ENCODE results near the gene KPTN.
A peak's percentile ranks its signal among the peaks of the same experiment; 100 is the strongest.

KPTN gene

GRCh38 chr19:47483800-47484690, at the start of gene KPTN:
KPTN (minus strand) TSS chr19:47484219; CDS start chr19:47484160, 59 bp downstream.
- DNase-seq (ENCODE audit: low read depth in 2 of 3, low spot score in 2 of 3), result peak; percentile 77 to 93 (median 92)

- no peak for DNase-seq (ENCODE audit: low read depth in 2 of 3, low spot score in 2 of 3)
Measured at GRCh38 chr19:47531640-47532387, 47.8 kb upstream of the KPTN start.

- no peak for DNase-seq (ENCODE audit: low read depth in 2 of 3, low spot score in 2 of 3)
Measured at GRCh38 chr19:47529018-47529742, 45.2 kb upstream of the KPTN start.

GRCh38 chr19:47526798-47527197, 42.8 kb upstream of the KPTN start:
- no peak for DNase-seq (ENCODE audit: low read depth in 2 of 3, low spot score in 2 of 3)

GRCh38 chr19:47523473-47523872, 39.5 kb upstream of the KPTN start:
- DNase-seq (ENCODE audit: low read depth in 2 of 3, low spot score in 2 of 3), result no peak

GRCh38 chr19:47521473-47522180, 37.6 kb upstream of the KPTN start:
- DNase-seq (ENCODE audit: low read depth in 2 of 3, low spot score in 2 of 3), result no peak

- no peak for DNase-seq (ENCODE audit: low read depth in 2 of 3, low spot score in 2 of 3)
Measured at GRCh38 chr19:47520839-47521238, 36.8 kb upstream of the KPTN start.

GRCh38 chr19:47520343-47520806, 36.4 kb upstream of the KPTN start:
- no peak for DNase-seq (ENCODE audit: low read depth in 2 of 3, low spot score in 2 of 3)

GRCh38 chr19:47518854-47519253, 34.8 kb upstream of the KPTN start:
- DNase-seq (ENCODE audit: low read depth in 2 of 3, low spot score in 2 of 3), result no peak

- DNase-seq (ENCODE audit: low read depth in 2 of 3, low spot score in 2 of 3), result peak; percentile 49 to 61 (median 56)
Measured at GRCh38 chr19:47518139-47518538, 34.1 kb upstream of the KPTN start.

GRCh38 chr19:47514869-47515588, 31.0 kb upstream of the KPTN start, which contains the start of gene NAPA:
NAPA (minus strand) TSS chr19:47515063; CDS start chr19:47514940, 123 bp downstream.
- DNase-seq (ENCODE audit: low read depth in 2 of 3, low spot score in 2 of 3), result peak; percentile 99 to 100 (median 99)

GRCh38 chr19:47514151-47514868, 30.3 kb upstream of the KPTN start:
- DNase-seq (ENCODE audit: low read depth in 2 of 3, low spot score in 2 of 3), result no peak

- no peak for DNase-seq (ENCODE audit: low read depth in 2 of 3, low spot score in 2 of 3)
Measured at GRCh38 chr19:47512948-47513319, 28.9 kb upstream of the KPTN start.

- no peak for DNase-seq (ENCODE audit: low read depth in 2 of 3, low spot score in 2 of 3)
Measured at GRCh38 chr19:47512183-47512947, 28.3 kb upstream of the KPTN start.

GRCh38 chr19:47511681-47512080, 27.7 kb upstream of the KPTN start:
- no peak for DNase-seq (ENCODE audit: low read depth in 2 of 3, low spot score in 2 of 3)

GRCh38 chr19:47511128-47511517, 27.1 kb upstream of the KPTN start:
- DNase-seq (ENCODE audit: low read depth in 2 of 3, low spot score in 2 of 3), result no peak

- DNase-seq (ENCODE audit: low read depth in 2 of 3, low spot score in 2 of 3), result no peak
Measured at GRCh38 chr19:47510516-47511127, 26.6 kb upstream of the KPTN start.

GRCh38 chr19:47509973-47510372, 26.0 kb upstream of the KPTN start:
- DNase-seq (ENCODE audit: low read depth in 2 of 3, low spot score in 2 of 3), result no peak
